ENCODE measurements around the gene PHF21B. TPM values are rescaled to one million over a fixed set of nuclear protein-coding genes. Genes with fewer than 3 reads are reported as not detected.

Gene PHF21B
- total RNA-seq, 1 donor from 2014 or later = not detected

DNA sequence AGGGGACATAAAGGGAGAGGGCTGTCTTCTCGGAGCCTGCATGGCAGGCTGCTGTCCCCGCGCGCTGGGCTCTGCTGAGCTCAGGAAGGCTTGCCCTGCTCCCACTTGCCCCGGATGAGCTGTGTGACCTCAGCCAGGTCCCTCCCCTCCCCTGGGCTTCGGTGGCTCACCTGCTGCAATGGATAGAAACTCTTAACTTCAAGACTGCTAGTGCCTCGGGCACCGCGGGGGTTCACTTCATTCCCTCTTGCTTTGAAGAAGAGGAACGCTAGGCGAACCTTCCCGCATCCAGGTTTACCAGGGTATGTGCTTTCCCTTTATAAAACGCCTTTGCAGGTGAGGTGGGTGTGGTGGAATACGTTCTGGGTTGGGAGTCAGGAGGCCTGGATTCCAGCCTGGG is 115.0 kb downstream of the PHF21B start:
- intact Hi-C loops (cut with micrococcal nuclease) = no loop called here

DNA sequence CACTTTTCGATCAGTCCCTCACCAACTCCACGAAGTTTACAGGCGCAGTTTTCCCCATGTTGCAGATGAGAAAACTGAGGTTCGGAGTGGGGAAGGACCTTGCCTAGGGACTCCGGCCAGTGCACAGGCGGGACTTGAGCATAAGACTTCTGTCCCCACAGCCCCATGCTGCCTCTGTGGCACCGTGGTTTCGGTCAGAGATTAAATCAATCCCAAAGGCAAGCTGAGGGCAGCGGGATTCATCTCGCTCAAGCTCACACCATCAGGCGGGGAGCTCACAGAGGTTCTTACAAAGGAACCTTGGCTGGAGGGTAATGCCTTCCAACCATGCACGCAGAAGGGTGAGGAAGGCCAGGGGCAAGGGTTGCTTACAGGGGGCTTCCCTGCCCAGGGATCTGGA is 115.5 kb downstream of the PHF21B start:
- intact Hi-C loops (cut with micrococcal nuclease) = no loop called here

DNA sequence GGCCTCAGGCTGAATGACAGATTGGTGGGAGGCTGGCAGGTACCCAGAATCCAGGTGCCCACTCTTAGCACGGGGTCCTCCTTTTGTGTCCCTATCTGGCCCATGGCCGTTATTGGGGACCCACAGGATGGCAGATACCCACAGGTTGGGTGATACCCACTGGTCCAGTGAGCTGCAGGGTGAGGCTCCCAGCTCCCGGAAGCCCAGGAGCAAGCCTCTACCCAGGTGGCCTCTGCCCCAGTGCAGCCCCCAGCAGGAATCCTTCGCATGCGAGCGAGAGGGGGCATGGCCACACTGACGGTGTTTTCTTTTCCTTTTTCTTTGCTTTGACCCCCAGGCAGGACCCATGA is 116.1 kb downstream of the PHF21B start:
- intact Hi-C loops (cut with micrococcal nuclease) = no loop called here

DNA sequence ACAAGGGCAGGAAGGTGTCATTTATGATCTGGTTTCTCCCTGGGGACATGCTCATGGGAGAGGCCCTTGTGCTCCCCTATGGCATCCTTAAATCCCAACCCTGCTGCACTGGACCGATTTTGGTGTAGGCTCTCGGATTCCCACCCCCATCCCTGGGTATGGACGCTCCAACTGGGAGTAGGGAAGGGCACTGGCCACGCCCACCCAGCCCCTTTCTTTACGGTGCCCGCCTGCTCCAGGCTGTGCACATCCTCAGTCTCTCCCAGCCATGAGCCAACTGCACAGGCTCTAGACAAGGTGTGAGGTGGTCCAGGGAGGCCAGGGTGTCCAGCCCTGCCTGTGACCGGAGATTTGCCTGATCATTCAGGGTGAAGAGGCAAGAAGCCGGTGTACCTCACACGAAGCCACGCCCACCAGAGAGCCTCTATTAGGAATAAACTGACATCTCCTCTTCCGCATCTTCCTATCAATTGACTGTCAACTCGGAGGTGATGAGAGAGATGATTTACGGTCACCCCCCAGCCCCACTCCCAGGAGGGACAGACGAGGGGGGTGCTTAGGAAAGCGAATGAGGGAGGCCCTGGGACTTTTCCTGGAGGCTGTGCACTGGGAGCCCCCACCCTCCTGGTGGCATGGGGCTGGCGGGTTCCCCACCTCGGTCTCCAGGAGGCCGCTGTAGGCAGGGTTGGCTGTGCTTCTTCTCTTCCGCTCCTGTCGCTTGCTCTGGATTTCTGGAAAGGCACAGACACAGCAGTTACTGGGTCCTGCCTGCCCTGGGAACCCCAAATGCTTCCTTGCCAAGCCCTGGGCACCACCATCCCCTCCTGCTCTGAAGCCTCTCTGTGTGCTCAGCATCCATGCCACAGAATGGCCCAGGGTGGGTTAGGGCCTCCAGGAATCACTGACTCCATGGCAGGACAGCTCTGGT is 116.7 kb downstream of the PHF21B start:
- intact Hi-C loops (cut with micrococcal nuclease) = no loop called here

DNA sequence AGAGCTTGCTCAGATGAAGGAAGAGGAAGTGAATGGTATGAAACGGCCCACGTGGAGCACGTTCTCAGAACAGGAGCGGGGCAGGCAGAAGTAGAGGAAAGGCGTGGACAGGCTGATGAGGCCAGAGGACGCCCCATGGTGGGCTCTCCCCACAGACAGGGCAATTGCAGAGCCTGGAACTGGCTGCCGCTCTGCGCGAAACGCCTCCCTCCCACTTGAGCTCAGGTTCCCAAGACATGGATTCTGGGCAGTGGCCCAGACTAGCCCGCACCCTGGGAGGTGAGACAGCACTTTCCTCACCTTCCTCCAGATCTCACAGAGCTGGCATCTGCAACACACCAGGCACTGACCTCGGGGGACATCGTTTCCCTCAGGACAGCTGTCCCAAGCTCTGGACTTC is 117.6 kb downstream of the PHF21B start:
- intact Hi-C loops (cut with micrococcal nuclease) = no loop called here

DNA sequence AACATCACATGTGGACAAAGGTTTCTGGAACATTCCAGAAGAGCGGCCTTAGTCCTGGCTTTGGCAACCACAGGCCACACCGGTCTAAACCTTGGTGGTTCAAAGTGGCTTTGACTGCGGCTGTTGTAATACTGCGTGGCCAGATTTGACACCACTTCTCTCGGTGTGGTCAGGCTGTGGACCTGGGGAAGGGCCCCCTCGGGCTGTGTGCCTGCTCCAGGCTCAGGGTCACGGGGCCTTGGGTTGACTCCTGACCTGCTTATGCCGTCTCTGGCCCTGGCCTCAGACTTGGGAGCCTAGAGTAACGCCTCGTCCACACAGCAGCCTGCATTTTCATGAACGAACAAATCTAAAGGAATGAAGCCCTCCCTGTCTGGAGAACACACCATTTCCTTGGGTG is 118.0 kb downstream of the PHF21B start:
- intact Hi-C loops (cut with micrococcal nuclease) = no loop called here

DNA sequence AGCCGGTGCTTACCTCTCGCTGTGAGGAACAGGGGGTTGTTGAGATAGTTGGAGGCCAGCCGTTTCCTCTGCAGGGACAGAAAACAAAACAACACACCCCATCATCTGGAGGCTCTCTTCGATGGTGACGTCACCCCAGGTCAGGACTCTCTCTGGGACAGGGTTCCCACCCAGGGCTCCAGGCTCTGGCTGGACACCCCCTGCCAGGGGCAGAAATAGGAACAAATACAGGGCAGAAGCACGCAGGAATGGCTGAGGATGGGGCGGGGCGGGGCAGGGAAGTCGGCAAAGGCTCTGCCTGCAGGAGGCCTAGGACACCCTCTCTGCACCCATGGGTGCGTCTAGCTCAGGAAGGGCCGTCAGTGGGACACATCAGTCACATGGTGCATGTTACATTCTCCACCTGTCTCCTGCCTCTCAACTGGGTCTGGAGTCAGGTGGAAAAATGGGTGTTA is 118.5 kb downstream of the PHF21B start:
- intact Hi-C loops (cut with micrococcal nuclease) = no loop called here

DNA sequence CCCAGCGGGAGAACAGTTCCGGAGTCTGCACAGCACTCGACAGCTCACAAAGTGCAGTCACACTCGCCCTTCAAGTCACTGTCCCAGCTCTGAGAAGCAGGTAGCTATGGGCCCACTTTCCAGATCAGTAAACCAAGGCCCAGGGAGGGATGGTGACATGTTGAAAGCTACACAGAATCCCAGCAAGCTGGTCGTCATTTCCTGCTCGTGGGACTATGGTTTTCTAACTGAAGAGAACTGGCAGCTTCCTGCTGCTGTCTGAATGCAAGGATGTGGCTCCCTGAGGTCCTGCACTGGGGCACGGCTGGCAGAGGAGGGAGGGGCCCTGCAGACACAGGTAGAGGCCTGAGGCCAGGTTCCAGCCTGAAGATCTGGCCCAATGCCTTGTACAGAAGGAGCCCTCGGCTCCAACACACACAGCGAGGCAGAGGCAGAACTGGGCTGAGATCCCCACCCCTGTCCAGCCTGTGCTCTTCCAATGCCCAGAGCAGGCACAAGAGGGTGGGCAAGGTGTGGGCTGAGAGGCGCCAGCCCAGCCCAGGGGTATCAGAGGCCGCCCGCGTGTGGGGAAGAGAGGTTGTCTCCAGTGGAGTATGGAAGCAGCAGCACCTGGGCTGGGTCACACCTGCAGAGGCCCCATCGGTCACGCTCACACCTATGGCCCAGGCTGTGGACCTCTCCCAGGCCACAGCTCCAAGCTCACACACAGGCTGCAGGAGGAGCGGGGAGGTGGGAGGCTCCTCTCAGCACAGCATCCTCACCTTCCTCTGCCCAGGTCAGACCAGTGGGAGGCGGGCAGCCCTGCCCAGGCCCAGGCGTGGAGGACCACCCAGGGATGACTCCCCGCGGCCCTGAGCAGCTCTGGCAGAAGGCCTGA is 119.2 kb downstream of the PHF21B start:
- intact Hi-C loops (cut with micrococcal nuclease) = no loop called here

DNA sequence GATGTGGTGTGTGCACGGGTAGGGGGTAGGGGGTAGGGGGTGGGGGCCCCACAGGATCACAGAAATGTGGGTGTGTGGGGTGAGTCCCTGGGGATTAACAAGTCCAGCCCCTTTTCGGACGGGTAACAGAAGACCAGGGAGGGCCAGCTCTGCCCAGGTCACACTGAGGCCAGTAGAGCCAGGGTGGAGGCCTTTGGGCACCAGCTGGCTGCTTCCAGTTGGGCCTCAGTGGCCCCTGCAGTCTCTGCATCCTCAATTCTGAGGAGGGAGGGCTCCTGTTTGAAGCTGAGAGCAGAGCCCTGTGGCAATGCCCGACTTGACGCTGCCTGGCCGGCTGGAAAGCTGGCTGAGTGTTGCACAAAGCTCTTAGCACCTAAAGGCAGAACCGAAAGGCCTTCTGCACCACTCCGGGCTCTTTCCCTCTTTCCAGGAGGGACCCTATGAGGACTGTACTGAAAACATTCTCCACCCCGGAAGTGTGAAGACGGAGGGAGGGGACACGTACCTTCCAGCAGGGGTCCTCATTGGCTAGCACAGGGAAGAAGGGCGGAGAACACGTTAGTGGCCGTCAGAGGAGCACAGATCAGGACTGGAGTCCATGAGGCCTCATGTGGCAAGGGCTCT is 120.4 kb downstream of the PHF21B start:
- intact Hi-C loops (cut with micrococcal nuclease) = no loop called here

DNA sequence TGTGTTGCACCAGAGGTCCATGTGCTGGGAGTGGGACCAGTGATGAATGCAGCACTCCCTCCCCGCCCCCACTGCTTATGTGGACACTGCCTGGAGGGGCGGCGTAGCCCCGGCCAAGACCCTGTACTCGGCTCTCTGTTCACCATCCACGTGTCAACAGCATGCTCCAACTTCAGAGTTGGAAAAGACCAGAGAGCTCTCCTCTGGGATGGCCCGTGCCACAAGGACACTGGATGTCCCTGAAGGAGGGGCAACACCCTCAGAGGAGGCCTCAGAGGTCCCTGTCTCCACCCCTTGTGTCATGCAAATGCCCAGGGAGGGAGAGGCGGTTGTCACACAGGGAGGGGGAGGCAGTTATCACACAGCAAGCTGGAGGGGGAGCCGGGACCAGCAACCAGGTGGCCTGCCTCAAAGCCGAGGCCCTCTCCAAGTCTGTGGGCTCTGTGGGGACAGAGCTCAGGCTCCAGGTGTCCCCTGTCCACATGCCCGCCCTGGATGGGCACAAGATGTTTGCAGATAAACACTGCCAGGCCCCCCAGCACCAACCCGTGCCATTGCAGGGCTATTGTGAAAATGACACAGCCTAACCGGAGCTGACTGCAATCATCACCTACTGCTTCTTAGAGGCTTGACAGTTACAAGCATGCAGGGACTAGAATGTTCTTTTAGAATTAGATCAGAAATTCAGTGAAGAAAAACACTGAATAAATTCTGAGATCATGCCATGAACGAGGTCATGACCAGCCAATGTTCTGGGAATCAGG is 121.1 kb downstream of the PHF21B start:
- intact Hi-C loops (cut with micrococcal nuclease) = no loop called here

DNA sequence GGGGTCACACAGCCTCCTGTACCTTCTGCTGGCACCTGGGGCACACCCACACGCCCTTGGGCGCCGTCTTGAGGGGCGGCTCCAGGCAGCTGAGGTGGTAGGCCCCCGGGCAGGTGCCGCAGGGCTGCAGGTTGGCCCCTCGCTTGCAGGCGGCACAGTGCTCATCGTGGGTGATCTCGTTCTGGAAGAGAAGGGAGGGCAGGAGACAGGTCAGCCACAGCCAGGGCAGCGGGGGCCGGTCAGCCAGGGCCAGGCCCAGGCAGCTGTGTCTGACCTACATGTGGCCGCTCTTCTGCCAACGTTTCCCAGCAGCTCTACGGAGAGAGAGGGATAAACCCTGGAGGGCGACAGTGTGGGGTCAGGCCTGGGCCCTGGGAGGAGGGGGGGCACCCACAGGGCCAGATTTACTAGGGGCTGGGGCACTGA is 121.9 kb downstream of the PHF21B start:
- intact Hi-C loops (cut with micrococcal nuclease) = no loop called here

DNA sequence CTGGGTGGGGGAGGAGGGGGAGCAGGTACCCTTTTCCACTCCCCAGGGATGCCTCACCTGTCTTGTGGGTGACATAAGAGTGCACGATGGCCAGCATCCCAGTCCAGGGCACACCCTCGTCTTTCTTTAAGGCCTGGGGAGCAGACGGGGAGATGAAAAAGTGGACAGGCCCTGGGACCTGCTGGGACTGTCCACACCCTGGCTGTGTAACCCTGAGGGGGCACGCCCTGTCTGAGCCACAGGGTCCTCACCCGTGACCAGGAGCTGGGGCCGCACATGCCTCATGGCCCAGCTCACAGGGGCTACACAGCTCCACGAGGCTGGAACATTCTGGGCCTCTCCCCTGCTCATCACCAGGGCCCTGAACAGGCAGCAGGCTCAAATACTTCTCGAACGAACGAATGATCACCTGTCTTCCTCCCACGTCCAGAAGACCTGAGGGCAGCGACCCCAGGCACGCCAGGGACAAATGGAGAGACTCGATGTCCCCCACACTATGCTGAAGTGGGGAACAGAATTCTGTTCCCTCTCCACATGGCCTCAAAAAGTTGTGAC is 123.9 kb downstream of the PHF21B start:
- intact Hi-C loops (cut with micrococcal nuclease) = no loop called here

DNA sequence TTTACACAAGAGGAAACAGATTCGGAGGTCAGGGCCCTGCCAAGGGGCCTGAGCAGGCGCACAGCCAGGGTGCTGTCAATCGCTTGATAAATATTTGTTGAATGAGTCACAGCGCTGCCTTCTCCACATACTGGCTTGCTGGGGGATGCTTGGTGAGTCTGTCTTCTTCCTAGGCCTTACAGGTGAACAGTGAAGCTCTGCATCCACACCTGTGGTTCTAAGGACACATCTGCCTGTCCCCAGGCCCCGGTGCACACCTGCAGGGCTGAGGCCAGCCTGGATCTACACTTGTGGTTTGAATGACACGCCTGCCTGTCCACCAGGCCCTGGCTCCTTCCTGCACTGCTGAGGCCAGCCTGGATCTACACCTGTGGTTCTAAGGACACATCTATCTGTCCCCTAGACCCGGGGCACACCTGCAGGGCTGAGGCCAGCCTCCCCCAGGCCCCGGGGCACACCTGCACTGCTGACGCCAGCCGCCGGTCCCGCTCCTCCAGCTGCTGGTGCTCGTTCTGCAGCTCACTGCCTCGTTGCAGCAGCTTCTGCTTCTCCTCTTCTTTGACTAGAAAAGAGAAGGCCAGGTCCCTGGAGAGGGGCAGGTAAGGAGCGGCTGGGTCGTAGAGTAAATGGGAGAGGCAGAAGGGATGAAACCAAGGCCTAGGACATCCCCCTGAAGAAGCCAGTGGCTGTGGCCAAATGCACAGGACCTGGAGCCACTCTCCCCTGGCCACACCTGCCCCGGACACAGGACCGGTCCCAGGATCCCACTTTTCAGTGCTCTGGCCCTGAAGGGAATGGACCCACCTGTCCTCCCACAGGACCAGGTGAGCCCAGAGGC is 124.6 kb downstream of the PHF21B start:
- intact Hi-C loops (cut with micrococcal nuclease) = no loop called here

DNA sequence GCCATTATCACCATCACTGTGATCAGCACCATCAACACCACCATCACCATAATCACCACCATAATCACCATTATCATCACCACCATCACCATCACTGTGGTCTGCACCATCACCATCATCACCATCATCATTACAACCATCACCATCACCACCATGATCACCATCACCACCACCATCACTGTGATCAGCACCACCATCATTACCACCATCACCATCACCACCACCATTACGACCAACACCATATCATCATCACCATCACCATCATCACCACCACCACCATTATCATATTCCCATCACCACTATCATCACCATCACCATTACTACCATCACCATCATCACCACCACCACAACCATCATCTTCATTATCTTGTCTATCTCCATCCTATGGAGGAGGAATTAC is 125.2 kb downstream of the PHF21B start:
- intact Hi-C loops (cut with micrococcal nuclease) = no loop called here

DNA sequence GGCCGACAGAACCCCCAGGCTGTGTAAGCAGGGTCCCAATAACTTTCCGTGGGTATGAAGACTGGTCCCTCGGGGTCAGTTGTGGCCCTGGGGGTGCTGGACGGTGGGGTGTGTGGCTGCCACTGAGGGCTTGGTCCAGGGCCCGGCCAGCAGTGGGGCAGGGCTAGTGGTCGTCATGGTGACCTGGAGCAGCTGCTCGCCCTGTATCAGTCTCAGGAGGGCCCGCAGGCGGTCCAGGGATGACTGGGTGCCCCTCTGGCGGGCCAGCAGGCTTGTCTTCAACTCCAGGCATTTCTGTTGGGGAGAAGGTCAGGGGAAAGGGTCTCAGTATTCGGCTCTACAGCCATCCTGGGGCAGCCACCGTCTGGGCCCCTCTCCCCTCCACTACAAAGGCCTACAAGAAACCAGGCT is 126.8 kb downstream of the PHF21B start:
- intact Hi-C loops (cut with micrococcal nuclease) = no loop called here

DNA sequence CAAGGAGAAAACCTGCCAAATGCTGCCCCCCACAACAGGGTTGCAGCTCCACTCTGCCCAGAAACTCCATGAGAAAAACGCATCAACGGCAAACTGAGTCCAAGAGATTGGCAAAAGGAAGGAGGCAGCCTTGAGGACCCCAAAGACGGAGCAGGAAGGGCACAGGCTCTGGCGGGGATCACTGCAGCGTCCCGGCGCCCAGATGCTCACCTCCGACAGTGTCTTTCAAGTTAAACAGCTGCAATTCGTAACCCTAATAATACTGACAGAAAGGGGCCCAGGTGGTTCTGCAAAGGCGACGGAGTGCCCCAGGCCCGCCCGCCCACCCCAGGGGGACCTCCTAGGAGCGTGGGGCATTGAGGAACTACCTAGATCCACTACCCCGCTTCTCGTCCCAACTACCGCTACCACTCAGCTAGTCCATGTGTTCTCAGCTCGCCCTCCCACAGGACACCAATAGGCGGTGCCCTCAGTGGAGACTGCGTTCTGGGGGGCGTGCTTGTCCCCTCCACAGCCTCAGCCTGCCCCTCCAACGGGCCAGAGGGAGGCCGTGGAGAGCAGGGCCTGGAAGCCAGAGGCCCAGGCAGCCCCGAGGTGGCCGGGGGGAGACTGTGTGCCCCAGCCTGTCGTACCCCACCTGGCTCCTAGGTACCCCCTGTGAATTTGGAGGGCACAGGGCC is 127.4 kb downstream of the PHF21B start:
- intact Hi-C loops (cut with micrococcal nuclease) = no loop called here

DNA sequence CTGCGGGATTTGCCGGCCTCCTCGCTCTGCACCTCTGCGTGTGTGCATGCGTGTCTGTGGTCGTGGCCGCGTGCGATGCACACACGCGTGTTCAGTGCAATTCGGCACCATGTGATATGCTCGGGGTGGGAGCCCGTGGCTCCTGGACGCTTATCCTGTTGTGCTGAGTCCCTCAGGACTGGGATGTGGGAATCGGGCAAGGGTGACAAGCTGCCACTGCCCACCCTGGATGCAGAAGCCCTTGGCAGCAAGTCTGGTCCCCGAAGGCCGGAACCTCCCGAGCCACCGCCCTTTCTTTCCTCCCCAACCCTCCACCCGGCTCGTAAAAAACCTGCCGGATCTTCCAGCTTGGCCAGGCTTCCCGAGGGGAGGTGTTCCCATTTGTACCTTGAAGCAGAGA is 128.2 kb downstream of the PHF21B start:
- intact Hi-C loops (cut with micrococcal nuclease) = no loop called here

DNA sequence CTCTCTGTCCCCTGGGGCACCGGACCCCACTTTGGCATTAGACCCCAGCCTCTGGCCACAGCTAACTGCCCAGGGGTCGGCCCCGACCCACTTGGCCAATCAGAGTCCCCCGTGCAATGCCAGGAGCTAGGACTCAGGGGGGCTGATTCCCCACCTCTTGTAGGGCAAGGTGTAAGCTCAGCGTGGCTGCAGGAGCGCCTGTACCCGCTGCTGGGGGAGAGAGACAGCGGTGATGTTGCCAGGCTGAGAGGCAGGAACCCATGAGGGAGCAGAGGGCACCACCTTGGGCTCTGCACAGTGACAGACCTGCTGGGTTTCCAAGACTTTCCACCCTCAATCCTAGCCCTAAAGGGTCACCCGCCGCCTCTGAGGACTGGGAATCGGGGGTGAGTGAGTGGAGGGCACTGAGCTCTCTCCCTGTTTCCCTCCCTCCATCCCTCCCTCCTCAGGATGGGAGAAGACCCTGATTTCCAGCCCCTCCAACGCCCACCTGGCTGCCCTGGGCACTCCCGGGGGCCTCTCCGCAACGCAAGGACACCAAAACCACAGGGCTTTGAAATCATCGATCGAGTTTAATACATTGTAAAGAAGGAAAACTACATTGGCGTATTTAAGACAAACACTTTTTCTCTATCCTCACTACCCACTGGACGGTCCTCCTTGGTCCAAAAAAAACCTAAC is 129.1 kb downstream of the PHF21B start:
- intact Hi-C loops (cut with micrococcal nuclease) = no loop called here

DNA sequence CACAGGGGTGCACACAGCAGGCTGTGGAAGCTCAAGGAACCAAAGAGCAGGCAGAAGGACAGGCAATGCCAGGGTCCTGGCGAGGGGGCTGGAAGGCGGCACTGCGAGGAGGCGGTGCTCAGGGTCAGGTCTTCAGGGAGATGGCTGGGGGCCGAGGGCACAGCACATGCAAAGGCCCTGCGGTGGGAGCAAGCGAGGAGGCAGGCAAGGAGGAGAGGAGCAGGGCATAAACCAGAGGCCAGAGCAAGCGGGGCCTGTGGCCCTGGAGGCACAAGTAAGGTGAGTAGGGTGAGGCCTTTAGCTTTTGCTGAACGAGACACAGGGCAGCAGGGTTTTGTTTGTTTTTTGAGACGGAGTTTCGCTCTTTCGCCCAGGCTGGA is 130.5 kb downstream of the PHF21B start:
- intact Hi-C loops (cut with micrococcal nuclease) = no loop called here

Measured in T-helper 2 cell treated with Interferon-gamma antibody and Interleukin-4, amounts not matched to agents 100 ng/mL and 5 ng/mL, for 36 hours (primary cell).